ENCODE measurements around the gene GDPD4. TPM values are rescaled to one million over a fixed set of nuclear protein-coding genes. Genes with fewer than 3 reads are reported as not detected.

Gene GDPD4
- total RNA-seq, 2 donors from 2014 or later: not detected

- H3K27ac ChIP-seq: no peak overlapping the region
- H3K9ac ChIP-seq (ENCODE audit: low read depth in 2 of 2, low read length in 2 of 2): no peak overlapping the region
- H3K9me3 ChIP-seq: no peaks in the 10 kb centered on the region
- H3K4me3 ChIP-seq: no peak overlapping the region
- intact Hi-C loops (cut with DNase I): no loop called here
- TF ChIP-seq CTCF (IDR thresholded peaks at IDR 0.05): no peak
- H3K36me3 ChIP-seq: no peaks in the 10 kb centered on the region
- DNase-seq: no peak
- no peaks in the 10 kb centered on the region for H3K27me3 ChIP-seq
- no peaks in the 10 kb centered on the region for H3K4me1 ChIP-seq
Observed at GRCh38 chr11:77332259-77332658, 30.8 kb upstream of the GDPD4 start.

- no peak overlapping the region for H3K27ac ChIP-seq
- no peaks in the 10 kb centered on the region for H3K36me3 ChIP-seq
- no peaks in the 10 kb centered on the region for H3K9me3 ChIP-seq
- DNase-seq: no peak
- no peak for TF ChIP-seq CTCF (IDR thresholded peaks at IDR 0.05)
- H3K4me1 ChIP-seq: no peaks in the 10 kb centered on the region
- H3K4me3 ChIP-seq: no peak overlapping the region
- H3K27me3 ChIP-seq: no peaks in the 10 kb centered on the region
- no peak overlapping the region for H3K9ac ChIP-seq (ENCODE audit: low read depth in 2 of 2, low read length in 2 of 2)
- intact Hi-C loops (cut with DNase I): no loop called here
Observed at GRCh38 chr11:77325159-77325558, 23.7 kb upstream of the GDPD4 start.

GRCh38 chr11:77324508-77324907, 23.0 kb upstream of the GDPD4 start:
- no peaks in the 10 kb centered on the region for H3K27me3 ChIP-seq
- H3K4me3 ChIP-seq: no peak overlapping the region
- intact Hi-C loops (cut with DNase I): no loop called here
- no peaks in the 10 kb centered on the region for H3K4me1 ChIP-seq
- DNase-seq: no peak
- H3K27ac ChIP-seq: no peak overlapping the region
- H3K36me3 ChIP-seq: no peaks in the 10 kb centered on the region
- no peak for TF ChIP-seq CTCF (IDR thresholded peaks at IDR 0.05)
- no peaks in the 10 kb centered on the region for H3K9me3 ChIP-seq
- H3K9ac ChIP-seq (ENCODE audit: low read depth in 2 of 2, low read length in 2 of 2): no peak overlapping the region

- H3K4me3 ChIP-seq: no peak overlapping the region
- intact Hi-C loops (cut with DNase I): no loop called here
- H3K27ac ChIP-seq: no peak overlapping the region
- H3K27me3 ChIP-seq: no peaks in the 10 kb centered on the region
- H3K4me1 ChIP-seq: no peaks in the 10 kb centered on the region
- no peak for TF ChIP-seq CTCF (IDR thresholded peaks at IDR 0.05)
- no peak overlapping the region for H3K9ac ChIP-seq (ENCODE audit: low read depth in 2 of 2, low read length in 2 of 2)
- H3K36me3 ChIP-seq: no peaks in the 10 kb centered on the region
- H3K9me3 ChIP-seq: no peaks in the 10 kb centered on the region
- DNase-seq: no peak
Observed at GRCh38 chr11:77322926-77323590, 21.6 kb upstream of the GDPD4 start.

- intact Hi-C loops (cut with DNase I): no loop called here
- Histone ChIP-seq H3K27ac (peak overlapping the region; percentile 9), H3K36me3 (no peaks in the 10 kb centered on the region), H3K9me3 (no peaks in the 10 kb centered on the region), H3K27me3 (no peaks in the 10 kb centered on the region), H3K4me1 (no peaks in the 10 kb centered on the region), H3K4me3 (no peak overlapping the region), H3K9ac (ENCODE audit: low read depth in 2 of 2, low read length in 2 of 2) (no peak overlapping the region)
- no peak for TF ChIP-seq CTCF (IDR thresholded peaks at IDR 0.05)
- DNase-seq: no peak
Observed at GRCh38 chr11:77322506-77322905, 21.0 kb upstream of the GDPD4 start.

Data from colonic mucosa (tissue), 4 donors.